Panc1 (cell line): ENCODE data around the gene TNIK. TPM values are rescaled to one million over a fixed set of nuclear protein-coding genes. Genes with fewer than 3 reads are reported as not detected.

Experiments used
- ATAC-seq: fragments of 200-7000 bp; cut with Tn5 transposase; 2 replicates; pipeline ENCODE4 v1.9.1; 2020; ENCODE audit warnings: mild to moderate bottlenecking, moderate library complexity
- BruUV-seq: library from RNA; stranded (reverse); fragments of 400-500 nt; replicated peaks from 2 replicates; lab custom pipeline; 2021; lab: Mats Ljungman, UMichigan
- CTCF ChIA-PET: fragments of 300-600 bp; sonication (Branson Sonifier 250); formaldehyde crosslinking; loops from one replicate; lab custom pipeline; 2022; ENCODE audit warnings: antibody characterized with exemption; lab: Charles Lee
- POLR2A ChIA-PET: fragments of 300-600 bp; sonication (Branson Sonifier 250); formaldehyde crosslinking; loops from one replicate; lab custom pipeline; 2022; ENCODE audit warnings: antibody characterized with exemption; lab: Charles Lee
- DNase-seq: peaks from one replicate; pipeline ENCODE4 v3.0.0-alpha.2; 2010; ENCODE audit warnings: low read depth, low spot score
- H3K27ac ChIP-seq: 2 replicates; pipeline ENCODE4 v1.5.1; 2011; ENCODE audit warnings: mild to moderate bottlenecking, low read length, inconsistent platforms
- H3K27me3 ChIP-seq: fragments of 200-500 bp; sonication (Bioruptor generic); 2 replicates; pipeline ENCODE4 v1.6.0; 2014; ENCODE audit warnings: low read length, inconsistent platforms; ENCODE audit not compliant: control insufficient read depth, insufficient read depth
- H3K36me3 ChIP-seq: fragments of 200-500 bp; sonication (Bioruptor generic); 2 replicates; pipeline ENCODE4 v1.5.1; 2014; ENCODE audit warnings: inconsistent platforms, mild to moderate bottlenecking, low read length, moderate library complexity; ENCODE audit not compliant: control insufficient read depth, insufficient read depth
- H3K4me1 ChIP-seq: 2 replicates; pipeline ENCODE4 v1.5.1; 2011; ENCODE audit warnings: inconsistent platforms, mild to moderate bottlenecking, low read length, moderate library complexity; ENCODE audit not compliant: control insufficient read depth, insufficient read depth
- H3K4me3 ChIP-seq, 2 experiments: 2 replicates each; pipeline ENCODE4 v1.5.1; 2011 to 2012; ENCODE audit warnings: low read depth in 2 of 2, low read length in 2 of 2, mild to moderate bottlenecking in 2 of 2, inconsistent platforms in 1 of 2, moderate library complexity in 1 of 2
- H3K9me3 ChIP-seq: fragments of 200-500 bp; sonication (Bioruptor generic); 2 replicates; pipeline ENCODE4 v1.5.1; 2014; ENCODE audit warnings: low read depth, mild to moderate bottlenecking, inconsistent platforms, low read length, moderate library complexity; ENCODE audit not compliant: control insufficient read depth, insufficient read depth
- POLR2AphosphoS5 ChIP-seq: IDR thresholded peaks from 2 replicates; pipeline ENCODE4 v1.6.1; 2012; ENCODE audit warnings: mild to moderate bottlenecking, low read depth, low read length, moderate library complexity
- REST ChIP-seq, 2 experiments: IDR thresholded peaks; 2 replicates each; pipeline ENCODE4 v1.6.1; 2011 to 2012; ENCODE audit warnings: low read depth in 2 of 2, control low read depth in 1 of 2, low read length in 1 of 2, mild to moderate bottlenecking in 1 of 2, moderate library complexity in 1 of 2; ENCODE audit not compliant: insufficient read depth in 1 of 2
- SIN3A ChIP-seq: IDR thresholded peaks from 2 replicates; pipeline ENCODE4 v1.6.1; 2012; ENCODE audit warnings: low read depth, mild to moderate bottlenecking, low read length, moderate library complexity, borderline replicate concordance; ENCODE audit not compliant: insufficient read depth
- TCF7L2 ChIP-seq: IDR thresholded peaks from 2 replicates; pipeline ENCODE4 v1.6.1; 2011; ENCODE audit warnings: mild to moderate bottlenecking, low read depth, low read length, inconsistent platforms
- in situ Hi-C: cut with HindIII; loops from 2 replicates; pipeline ENCODE4 v1.10.0; 2016; ENCODE audit warnings: low sequenced_read_pairs, low pct_unique_long_range_greater_than_20kb
- intact Hi-C: fragments of 100-400 bp; cut with micrococcal nuclease; formaldehyde crosslinking; loops from one replicate; pipeline ENCODE4 v1.10.0; 2022; ENCODE audit not compliant: unreplicated experiment
- total RNA-seq: library from RNA; stranded (reverse); gene quantifications from one replicate; pipeline ENCODE4 v1.2.1, GENCODE V29; 2021; ENCODE audit not compliant: unreplicated experiment
- TF ChIP-seq, protein P1 (sequence below): fragments of 450-650 bp; IDR thresholded peaks from 2 replicates; pipeline ENCODE4 v1.5.1; 2017; ENCODE audit warnings: mild to moderate bottlenecking

TNIK gene
- total RNA-seq, 1 experiment from 2014 or later: 1.9 TPM

- DNase-seq (no peak), ATAC-seq (no peak)
- in situ Hi-C loops (no loop called here), intact Hi-C loops (loop anchor here (5.0 kb wide), 1 partner anchor 206 kb away; no protein-coding TSS in a partner anchor)
- no peak overlapping the region for H3K27ac ChIP-seq
- ChIA-PET POLR2A (no interaction called here), CTCF (interaction anchor here (0.5 kb wide), 1 partner anchor 80 kb away, joined by 11 read pairs; no protein-coding TSS in a partner anchor)
- no peak overlapping the region for H3K4me3 ChIP-seq
- H3K36me3 ChIP-seq: no peaks in the 10 kb centered on the region
- no peaks in the 10 kb centered on the region for H3K9me3 ChIP-seq
- H3K27me3 ChIP-seq: no peaks in the 10 kb centered on the region
- no TSS peak for BruUV-seq
- no peak for TF ChIP-seq REST (IDR thresholded peaks at IDR 0.05; ENCODE audit: insufficient read depth in 1 of 2, low read depth in 2 of 2, low read length in 1 of 2)
- TF ChIP-seq, protein P1, sequence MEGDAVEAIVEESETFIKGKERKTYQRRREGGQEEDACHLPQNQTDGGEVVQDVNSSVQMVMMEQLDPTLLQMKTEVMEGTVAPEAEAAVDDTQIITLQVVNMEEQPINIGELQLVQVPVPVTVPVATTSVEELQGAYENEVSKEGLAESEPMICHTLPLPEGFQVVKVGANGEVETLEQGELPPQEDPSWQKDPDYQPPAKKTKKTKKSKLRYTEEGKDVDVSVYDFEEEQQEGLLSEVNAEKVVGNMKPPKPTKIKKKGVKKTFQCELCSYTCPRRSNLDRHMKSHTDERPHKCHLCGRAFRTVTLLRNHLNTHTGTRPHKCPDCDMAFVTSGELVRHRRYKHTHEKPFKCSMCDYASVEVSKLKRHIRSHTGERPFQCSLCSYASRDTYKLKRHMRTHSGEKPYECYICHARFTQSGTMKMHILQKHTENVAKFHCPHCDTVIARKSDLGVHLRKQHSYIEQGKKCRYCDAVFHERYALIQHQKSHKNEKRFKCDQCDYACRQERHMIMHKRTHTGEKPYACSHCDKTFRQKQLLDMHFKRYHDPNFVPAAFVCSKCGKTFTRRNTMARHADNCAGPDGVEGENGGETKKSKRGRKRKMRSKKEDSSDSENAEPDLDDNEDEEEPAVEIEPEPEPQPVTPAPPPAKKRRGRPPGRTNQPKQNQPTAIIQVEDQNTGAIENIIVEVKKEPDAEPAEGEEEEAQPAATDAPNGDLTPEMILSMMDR: peak; percentile 14; the same call in 1 of the 2 replicates
- TF ChIP-seq SIN3A: no peak
- H3K4me1 ChIP-seq: no peaks in the 10 kb centered on the region
Observed at GRCh38 chr3:171168551-171168950, 291.7 kb downstream of the TNIK start.

- H3K4me3 ChIP-seq: no peak overlapping the region
- no peak overlapping the region for H3K27ac ChIP-seq
- BruUV-seq: no TSS peak
- POLR2A ChIA-PET: no interaction called here
- in situ Hi-C loops (no loop called here), intact Hi-C loops (loop anchor here (5.0 kb wide), 1 partner anchor 206 kb away; no protein-coding TSS in a partner anchor)
- TF ChIP-seq TCF7L2: no peak
- TF ChIP-seq POLR2AphosphoS5: no peak
- TF ChIP-seq, protein P1: peak; percentile 64
- no peak for TF ChIP-seq SIN3A
- DNase-seq (no peak), ATAC-seq (peak; percentile 88)
- H3K27me3 ChIP-seq: no peaks in the 10 kb centered on the region
- H3K9me3 ChIP-seq: no peaks in the 10 kb centered on the region
- H3K4me1 ChIP-seq: no peaks in the 10 kb centered on the region
- no peaks in the 10 kb centered on the region for H3K36me3 ChIP-seq
- CTCF ChIA-PET: no interaction called here
Observed at GRCh38 chr3:171168086-171168485, 292.1 kb downstream of the TNIK start.
